Frontal cortex (tissue), 4 donors: ENCODE results near the gene EGLN3. TPM values are rescaled to one million over a fixed set of nuclear protein-coding genes. Genes with fewer than 3 reads are reported as not detected.

Experiments used
- DNase-seq, 2 donors: peaks; one replicate each; pipeline ENCODE4 v3.0.0; 2012; ENCODE audit warnings: low spot score in 2 of 2
- FAIRE-seq: peaks from 2 replicates; lab custom pipeline; 2012; peaks lifted over from hg19 to GRCh38; lab: Jason Lieb, UNC
- total RNA-seq: library from RNA; depleted of rRNA; stranded (reverse); fragments of >200 nt; gene quantifications from one replicate; pipeline ENCODE4 v1.2.3, GENCODE V29; 2014
- donor health status: control.
- donor health status: control.
- donor health status: control.

Gene EGLN3
- total RNA-seq, 1 donor from 2014 or later, result 9.0 TPM

- FAIRE-seq, result no peak
Observed at GRCh38 chr14:33922125-33922524, 28.7 kb downstream of the EGLN3 start.

DNA sequence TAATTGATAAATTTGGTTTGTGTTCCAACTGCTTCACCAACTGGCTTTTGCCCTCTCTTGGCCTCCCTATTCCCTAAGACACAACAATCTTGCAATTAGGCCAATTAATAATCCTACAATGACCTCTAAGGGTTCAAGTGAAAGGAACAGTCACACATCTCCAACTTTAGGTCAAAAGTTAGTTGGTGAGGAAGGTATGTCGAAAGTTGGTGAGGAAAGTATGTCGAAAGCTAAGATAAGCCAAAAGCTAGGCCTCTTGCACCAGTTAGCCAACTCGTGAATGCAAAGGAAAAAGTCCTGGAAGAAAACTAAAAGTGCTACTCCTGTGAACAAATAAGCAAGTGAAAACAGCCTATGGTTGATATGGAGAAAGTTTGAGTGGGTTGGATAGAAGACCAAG lies 32.6 kb downstream of the EGLN3 start:
- no peak for DNase-seq
- no peak for FAIRE-seq

More at GRCh38 chr14:33922125-33922524, 28.7 kb downstream of the EGLN3 start:
- no peak for DNase-seq

DNA sequence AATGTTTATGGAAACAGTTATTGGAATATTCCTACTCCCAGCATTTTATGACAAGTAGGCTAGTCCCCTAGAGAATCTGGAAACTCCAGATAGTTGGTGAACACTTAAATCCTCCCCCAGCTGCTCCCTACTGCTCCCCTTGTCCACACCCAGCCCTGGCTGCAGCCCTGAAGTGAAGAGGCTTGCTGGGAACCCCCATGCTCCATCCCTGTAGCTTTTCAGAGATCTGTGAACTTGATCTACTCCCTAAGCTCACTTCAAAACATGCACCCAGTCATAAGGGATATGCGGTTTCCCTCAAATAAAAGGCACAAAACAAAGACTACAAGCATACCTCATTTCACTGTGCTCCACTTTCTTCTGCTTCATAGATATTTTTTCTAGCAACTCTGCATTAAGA lies 33.2 kb downstream of the EGLN3 start:
- FAIRE-seq (no peak), DNase-seq (no peak)

DNA sequence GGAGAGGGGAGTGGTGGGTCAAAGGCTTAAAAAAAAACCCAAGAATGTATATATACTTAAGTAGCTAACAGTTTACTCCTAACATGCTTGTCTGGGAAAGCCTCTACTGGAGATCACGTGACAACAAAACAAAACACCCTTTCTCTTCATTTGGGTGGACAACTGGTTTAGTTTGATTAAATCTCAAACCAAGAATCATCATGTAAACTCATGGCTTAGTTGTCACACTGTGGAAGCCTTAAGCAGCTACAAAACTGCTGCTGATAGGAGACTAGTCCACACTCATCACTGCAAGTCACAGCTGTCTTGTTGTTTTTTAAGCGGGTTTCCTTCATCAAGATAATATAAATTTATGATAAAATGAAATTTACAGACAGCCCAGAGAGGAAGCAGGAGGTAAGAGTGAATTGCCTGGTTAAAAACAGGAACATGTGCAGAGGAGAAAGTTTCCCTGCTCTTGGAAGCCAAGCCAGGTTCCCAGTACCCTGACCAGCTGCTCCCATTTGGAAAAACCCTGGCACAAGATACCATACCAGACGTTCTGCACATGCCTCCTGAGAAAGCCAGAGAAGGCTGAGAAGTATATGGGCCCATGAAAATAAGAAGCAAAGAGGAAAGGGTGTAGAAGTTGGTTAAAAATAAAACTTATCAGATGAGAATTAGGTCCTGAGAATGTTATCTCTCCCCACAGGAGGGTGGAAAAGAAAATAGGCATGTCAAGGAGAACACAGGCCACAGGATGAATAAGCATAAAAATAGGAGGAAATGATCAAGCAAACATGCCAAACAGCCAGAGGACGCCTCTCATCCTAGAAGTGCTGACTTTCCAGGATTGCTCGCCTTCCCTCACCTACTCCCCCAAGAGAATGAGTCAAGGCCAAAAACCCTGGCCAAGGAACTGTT lies 34.0 kb downstream of the EGLN3 start:
- FAIRE-seq (no peak), DNase-seq (no peak)

DNA sequence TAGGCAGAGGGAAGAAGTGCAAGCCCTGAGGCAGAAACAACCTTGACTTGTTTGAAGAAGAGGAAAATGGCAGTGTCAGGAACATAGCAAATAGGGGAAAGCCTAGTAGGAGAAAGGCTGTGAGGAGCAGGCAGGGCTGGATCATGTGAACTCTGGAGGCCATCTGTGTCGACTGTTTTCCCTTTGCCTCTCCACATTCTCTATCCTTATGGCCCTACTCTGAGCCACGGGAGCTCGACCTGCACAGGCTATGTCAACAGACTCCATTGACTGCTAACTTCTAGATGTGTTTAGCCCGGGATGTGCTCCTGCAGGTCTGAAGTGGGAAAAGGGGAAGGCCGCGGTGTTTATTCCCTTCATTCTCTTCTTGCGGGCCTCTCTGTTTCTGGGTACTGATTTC lies 35.2 kb downstream of the EGLN3 start:
- DNase-seq, result no peak
- FAIRE-seq, result no peak

- no peak for DNase-seq
- FAIRE-seq, result no peak
Observed at GRCh38 chr14:33914676-33915516, 36.0 kb downstream of the EGLN3 start.

- FAIRE-seq (no peak), DNase-seq (no peak)
Observed at GRCh38 chr14:33911046-33911445, 39.8 kb downstream of the EGLN3 start.

DNA sequence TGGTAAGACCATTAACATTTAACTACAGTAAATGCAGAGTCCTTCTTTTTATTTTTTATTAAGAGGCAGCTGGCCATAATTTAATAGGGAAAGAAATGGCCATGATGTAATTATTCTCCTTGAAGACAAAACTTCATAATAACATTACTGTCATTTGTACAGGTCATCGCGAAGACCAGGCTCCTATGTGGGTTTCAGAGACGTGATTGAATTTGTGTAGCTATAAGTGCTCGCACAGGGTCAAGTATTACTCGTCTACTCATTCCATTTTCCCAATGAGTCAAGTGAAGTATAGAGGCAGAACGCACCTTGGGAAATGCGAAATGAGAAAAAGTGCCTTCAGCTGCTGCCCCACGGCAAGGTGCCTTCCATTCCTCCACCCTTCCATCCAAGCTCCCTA lies 40.4 kb downstream of the EGLN3 start:
- no peak for FAIRE-seq
- DNase-seq, result no peak

GRCh38 chr14:33909380-33910084 lies 41.3 kb downstream of the EGLN3 start:
- no peak for DNase-seq
- no peak for FAIRE-seq

GRCh38 chr14:33908540-33909223 lies 42.2 kb downstream of the EGLN3 start:
- DNase-seq (no peak), FAIRE-seq (no peak)

- FAIRE-seq, result no peak
- DNase-seq, result no peak
Observed at GRCh38 chr14:33906968-33907367, 43.9 kb downstream of the EGLN3 start.

DNA sequence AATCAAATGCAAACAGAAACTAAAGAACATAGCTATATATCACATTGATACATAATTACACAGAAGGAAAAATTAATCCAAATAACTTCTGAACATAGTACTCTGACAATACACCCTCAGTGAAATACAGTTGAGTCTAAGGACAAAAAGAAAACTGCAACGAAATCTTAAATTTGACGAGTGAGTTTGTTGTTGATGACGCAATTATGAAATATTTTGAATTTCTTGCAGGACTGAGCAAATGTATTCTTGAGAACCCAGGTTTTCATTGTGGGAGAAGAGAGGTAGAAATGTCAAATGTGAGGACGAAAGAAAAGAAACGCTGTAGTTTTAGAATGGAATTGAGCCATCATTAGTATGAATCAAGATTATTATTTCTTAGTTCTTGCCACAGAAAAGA lies 46.3 kb downstream of the EGLN3 start:
- DNase-seq, result no peak
- FAIRE-seq, result no peak

GRCh38 chr14:33903369-33903768 lies 47.5 kb downstream of the EGLN3 start:
- no peak for FAIRE-seq
- no peak for DNase-seq

DNA sequence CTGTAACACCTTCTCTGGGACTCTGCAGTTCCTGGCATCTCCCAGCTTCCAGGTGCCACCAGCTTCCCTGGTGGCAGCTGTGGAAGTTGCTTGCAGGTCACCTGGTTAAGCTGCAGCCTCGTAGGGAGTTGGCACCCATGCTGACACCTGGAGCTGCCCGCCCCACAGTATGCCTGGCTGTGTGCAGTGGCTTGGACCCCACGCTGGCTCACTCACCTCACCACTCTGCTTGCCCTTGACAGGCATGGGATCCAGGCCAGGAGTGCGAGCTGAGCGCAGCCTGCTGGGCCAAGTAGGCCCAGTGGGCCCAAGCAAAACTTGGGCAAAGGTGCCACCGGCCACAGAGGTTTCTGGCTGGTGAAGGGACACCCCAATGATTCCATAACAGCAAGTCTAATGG lies 48.5 kb downstream of the EGLN3 start:
- FAIRE-seq, result no peak
- no peak for DNase-seq

GRCh38 chr14:33901426-33902155 lies 49.3 kb downstream of the EGLN3 start:
- DNase-seq, result no peak
- FAIRE-seq, result no peak

- FAIRE-seq (no peak), DNase-seq (no peak)
Observed at GRCh38 chr14:33900706-33901105, 50.2 kb downstream of the EGLN3 start.

- FAIRE-seq, result no peak
- DNase-seq, result no peak
Observed at GRCh38 chr14:33899723-33900341, 51.0 kb downstream of the EGLN3 start.

DNA sequence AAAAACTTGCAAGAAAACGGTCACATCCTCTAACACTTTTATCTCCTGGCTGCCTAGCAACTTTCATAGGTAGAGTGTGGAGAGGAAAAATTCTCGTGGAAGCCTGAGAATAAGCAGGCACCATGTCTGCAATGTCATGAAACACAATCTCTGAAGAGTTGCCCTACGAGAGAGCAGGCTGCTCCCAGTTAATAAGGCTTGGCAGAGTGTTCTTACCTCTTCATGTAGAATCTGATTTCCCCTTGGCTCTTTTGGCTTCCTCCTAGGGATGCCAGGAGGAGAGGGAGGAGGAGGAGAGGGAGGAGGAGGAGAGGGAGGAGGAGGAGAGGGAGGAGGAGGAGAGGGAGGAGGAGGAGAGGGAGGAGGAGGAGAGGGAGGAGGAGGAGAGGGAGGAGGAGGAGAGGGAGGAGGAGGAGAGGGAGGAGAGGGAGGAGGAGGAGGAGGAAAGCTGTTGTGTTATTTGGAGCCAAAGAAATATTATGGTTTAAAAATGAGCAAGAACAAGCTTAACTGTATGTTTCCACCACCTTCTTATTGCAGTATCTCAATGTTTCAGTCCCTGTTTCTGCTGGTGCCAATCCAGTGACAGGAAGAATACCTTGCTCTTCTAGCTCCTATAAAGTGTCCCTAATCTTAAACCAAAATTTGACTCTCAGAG lies 52.9 kb downstream of the EGLN3 start:
- DNase-seq (no peak), FAIRE-seq (no peak)
